Stomach smooth muscle (tissue), 2 donors: ENCODE data around the gene ARL5A.

Source experiments
- H3K27ac ChIP-seq: one replicate; pipeline ENCODE4 v1.7.0; 2013; ENCODE audit warnings: mild to moderate bottlenecking, low read length, inconsistent platforms
- H3K27me3 ChIP-seq, 2 donors: one replicate each; pipeline ENCODE4 v1.7.0; 2013; ENCODE audit warnings: low read length in 2 of 2; ENCODE audit not compliant: insufficient read depth in 2 of 2, control insufficient read depth in 1 of 2
- H3K36me3 ChIP-seq, 2 donors: one replicate each; pipeline ENCODE4 v1.7.0; 2013; ENCODE audit warnings: low read length in 2 of 2; ENCODE audit not compliant: control insufficient read depth in 2 of 2, insufficient read depth in 2 of 2
- H3K4me1 ChIP-seq: one replicate; pipeline ENCODE4 v1.7.0; 2013; ENCODE audit warnings: low read length; ENCODE audit not compliant: control insufficient read depth, insufficient read depth
- H3K4me3 ChIP-seq, 2 donors: one replicate each; pipeline ENCODE4 v1.7.0; 2013; ENCODE audit warnings: low read length in 2 of 2
- H3K9ac ChIP-seq, 2 donors: one replicate each; pipeline ENCODE4 v1.7.0; 2013; ENCODE audit warnings: low read length in 2 of 2, mild to moderate bottlenecking in 1 of 2
- H3K9me3 ChIP-seq, 2 donors: one replicate each; pipeline ENCODE4 v1.7.0; 2013; ENCODE audit warnings: low read length in 2 of 2; ENCODE audit not compliant: control insufficient read depth in 2 of 2
- donor health status: healthy.
- donor health status: Pancreatic carcinoma.

Gene ARL5A

GRCh38 chr2:151816843-151817242, 11.4 kb downstream of the ARL5A start:
- no peak overlapping the region for H3K9ac ChIP-seq
- no peaks in the 10 kb centered on the region for H3K4me1 ChIP-seq
- no peak overlapping the region for H3K4me3 ChIP-seq
- H3K36me3 ChIP-seq, result peaks cover 5 to 19% of the 10 kb centered on the region in 2 donors
- H3K27me3 ChIP-seq, result no peaks in the 10 kb centered on the region
- H3K9me3 ChIP-seq, result no peaks in the 10 kb centered on the region
- no peak overlapping the region for H3K27ac ChIP-seq

- no peaks in the 10 kb centered on the region for H3K9me3 ChIP-seq
Observed at GRCh38 chr2:151815821-151816489, 12.3 kb downstream of the ARL5A start.

GRCh38 chr2:151810489-151810888, 17.7 kb downstream of the ARL5A start:
- Histone ChIP-seq H3K4me3 (no peak overlapping the region), H3K9ac (no peak overlapping the region), H3K9me3 (no peaks in the 10 kb centered on the region), H3K4me1 (no peaks in the 10 kb centered on the region), H3K27ac (no peak overlapping the region), H3K27me3 (no peaks in the 10 kb centered on the region), H3K36me3 (peaks cover 15 to 36% of the 10 kb centered on the region in 2 donors)

More at GRCh38 chr2:151815821-151816489, 12.3 kb downstream of the ARL5A start:
- Histone ChIP-seq H3K4me3 (no peak overlapping the region), H3K36me3 (peaks cover 9 to 24% of the 10 kb centered on the region in 2 donors), H3K27ac (no peak overlapping the region), H3K27me3 (no peaks in the 10 kb centered on the region), H3K4me1 (no peaks in the 10 kb centered on the region), H3K9ac (no peak overlapping the region)

GRCh38 chr2:151809073-151809383, 19.2 kb downstream of the ARL5A start:
- H3K27ac ChIP-seq, result no peak overlapping the region
- H3K9me3 ChIP-seq, result no peaks in the 10 kb centered on the region
- H3K4me3 ChIP-seq, result no peak overlapping the region
- H3K36me3 ChIP-seq, result peaks cover 19 to 33% of the 10 kb centered on the region in 2 donors
- H3K9ac ChIP-seq, result no peak overlapping the region
- no peaks in the 10 kb centered on the region for H3K27me3 ChIP-seq
- no peaks in the 10 kb centered on the region for H3K4me1 ChIP-seq

GRCh38 chr2:151808258-151809072, 19.8 kb downstream of the ARL5A start:
- Histone ChIP-seq H3K9ac (peak overlapping the region in 1 of 2 donors; percentile 19), H3K9me3 (no peaks in the 10 kb centered on the region), H3K27me3 (no peaks in the 10 kb centered on the region), H3K4me1 (no peaks in the 10 kb centered on the region), H3K4me3 (no peak overlapping the region), H3K36me3 (peaks cover 19 to 27% of the 10 kb centered on the region in 2 donors), H3K27ac (no peak overlapping the region)

- Histone ChIP-seq H3K4me3 (no peak overlapping the region), H3K9me3 (no peaks in the 10 kb centered on the region), H3K36me3 (peaks cover 13 to 17% of the 10 kb centered on the region in 2 donors), H3K4me1 (no peaks in the 10 kb centered on the region), H3K9ac (no peak overlapping the region), H3K27ac (no peak overlapping the region), H3K27me3 (no peaks in the 10 kb centered on the region)
Observed at GRCh38 chr2:151805961-151806360, 22.3 kb downstream of the ARL5A start.

GRCh38 chr2:151805343-151805742, 22.9 kb downstream of the ARL5A start:
- Histone ChIP-seq H3K4me3 (no peak overlapping the region), H3K9ac (no peak overlapping the region), H3K27me3 (no peaks in the 10 kb centered on the region), H3K9me3 (no peaks in the 10 kb centered on the region), H3K4me1 (no peaks in the 10 kb centered on the region), H3K27ac (no peak overlapping the region), H3K36me3 (peaks cover 13 to 15% of the 10 kb centered on the region in 2 donors)

GRCh38 chr2:151803811-151804210, 24.4 kb downstream of the ARL5A start:
- Histone ChIP-seq H3K9me3 (no peaks in the 10 kb centered on the region), H3K36me3 (peaks cover 13% of the 10 kb centered on the region in 2 donors), H3K27ac (no peak overlapping the region), H3K9ac (no peak overlapping the region), H3K4me1 (no peaks in the 10 kb centered on the region), H3K4me3 (no peak overlapping the region), H3K27me3 (no peaks in the 10 kb centered on the region)

- no peaks in the 10 kb centered on the region for H3K27me3 ChIP-seq
- H3K9me3 ChIP-seq, result no peaks in the 10 kb centered on the region
- H3K36me3 ChIP-seq, result peaks cover 13% of the 10 kb centered on the region in 2 donors
- H3K27ac ChIP-seq, result no peak overlapping the region
- no peak overlapping the region for H3K9ac ChIP-seq
- H3K4me3 ChIP-seq, result no peak overlapping the region
- H3K4me1 ChIP-seq, result no peaks in the 10 kb centered on the region
Observed at GRCh38 chr2:151802315-151802714, 25.9 kb downstream of the ARL5A start.

GRCh38 chr2:151799886-151800292, 28.3 kb downstream of the ARL5A start:
- Histone ChIP-seq H3K27me3 (no peaks in the 10 kb centered on the region), H3K4me1 (no peaks in the 10 kb centered on the region), H3K36me3 (peaks cover 3 to 5% of the 10 kb centered on the region in 2 donors), H3K9me3 (no peaks in the 10 kb centered on the region), H3K27ac (no peak overlapping the region), H3K9ac (no peak overlapping the region), H3K4me3 (no peak overlapping the region)

GRCh38 chr2:151796774-151797173, 31.4 kb downstream of the ARL5A start:
- H3K9ac ChIP-seq, result no peak overlapping the region
- no peaks in the 10 kb centered on the region for H3K36me3 ChIP-seq
- H3K4me1 ChIP-seq, result no peaks in the 10 kb centered on the region
- H3K27me3 ChIP-seq, result no peaks in the 10 kb centered on the region
- no peak overlapping the region for H3K27ac ChIP-seq
- no peak overlapping the region for H3K4me3 ChIP-seq
- H3K9me3 ChIP-seq, result no peaks in the 10 kb centered on the region
